Liver (tissue), 9 donors: ENCODE measurements around the gene JAK2. TPM values are rescaled to one million over a fixed set of nuclear protein-coding genes. Genes with fewer than 3 reads are reported as not detected.

Experiments used
- DNase-seq: peaks from one replicate; pipeline ENCODE4 v3.0.0-alpha.2; 2017; ENCODE audit warnings: low spot score
- H3K27ac ChIP-seq, 2 donors: one replicate each; pipeline ENCODE4 v1.7.0; 2013; ENCODE audit warnings: inconsistent platforms in 2 of 2, low read length in 2 of 2, control low read depth in 1 of 2, low read depth in 1 of 2, mild to moderate bottlenecking in 1 of 2
- H3K27me3 ChIP-seq, 4 donors: one replicate each; pipeline versions ENCODE4 v1.6.1 to v1.7.0; 2013; ENCODE audit warnings: low read length in 3 of 4, inconsistent platforms in 1 of 4, mild to moderate bottlenecking in 1 of 4, moderate library complexity in 1 of 4; ENCODE audit not compliant: control insufficient read depth in 4 of 4, insufficient read depth in 4 of 4
- H3K36me3 ChIP-seq, 4 donors: one replicate each; pipeline versions ENCODE4 v1.6.1 to v1.7.0; 2013; ENCODE audit warnings: low read length in 3 of 4, mild to moderate bottlenecking in 3 of 4, low read depth in 1 of 4, moderate library complexity in 1 of 4; ENCODE audit not compliant: control insufficient read depth in 4 of 4, insufficient read depth in 3 of 4
- H3K4me1 ChIP-seq, 4 donors: one replicate each; pipeline versions ENCODE4 v1.6.1 to v1.7.0; 2013; ENCODE audit warnings: low read length in 3 of 4, mild to moderate bottlenecking in 3 of 4, moderate library complexity in 1 of 4; ENCODE audit not compliant: control insufficient read depth in 4 of 4, insufficient read depth in 4 of 4
- H3K4me3 ChIP-seq, 3 donors: one replicate each; pipeline versions ENCODE4 v1.6.1 to v1.7.0; 2013; ENCODE audit warnings: low read length in 3 of 3, control low read depth in 1 of 3, low read depth in 1 of 3, mild to moderate bottlenecking in 1 of 3
- H3K9ac ChIP-seq, 2 donors: one replicate each; pipeline ENCODE4 v1.7.0; 2013; ENCODE audit warnings: low read length in 2 of 2, mild to moderate bottlenecking in 2 of 2, moderate library complexity in 2 of 2, control low read depth in 1 of 2, low read depth in 1 of 2
- H3K9me3 ChIP-seq, 4 donors: one replicate each; pipeline versions ENCODE4 v1.6.1 to v1.7.0; 2013; ENCODE audit warnings: low read length in 3 of 4; ENCODE audit not compliant: control insufficient read depth in 4 of 4
- CTCF ChIP-seq: fragments of 150-350 bp; IDR thresholded peaks from 2 replicates; pipeline ENCODE4 v1.5.1; 2017; ENCODE audit warnings: improper control_type of control experiment, low read depth, low read length; ENCODE audit not compliant: missing input control
- FOXA2 ChIP-seq: IDR thresholded peaks from 2 replicates; pipeline ENCODE4 v1.6.1; 2016; ENCODE audit warnings: antibody characterized with exemption
- GABPA ChIP-seq, 2 donors: IDR thresholded peaks in 1 of 2; conservative IDR thresholded peaks in 1 of 2; 2 replicates each; pipeline ENCODE4 v1.6.1; 2016; ENCODE audit warnings: antibody characterized with exemption in 2 of 2, mild to moderate bottlenecking in 1 of 2, moderate library complexity in 1 of 2
- HNF4A ChIP-seq, 2 donors: conservative IDR thresholded peaks; 2 replicates each; pipeline ENCODE4 v1.6.1; 2016; ENCODE audit warnings: antibody characterized with exemption in 2 of 2, mild to moderate bottlenecking in 2 of 2
- JUND ChIP-seq, 2 donors: IDR thresholded peaks; 2 replicates each; pipeline ENCODE4 v1.6.1; 2016; ENCODE audit warnings: antibody characterized with exemption in 2 of 2
- MAX ChIP-seq: IDR thresholded peaks from 2 replicates; pipeline ENCODE4 v1.6.1; 2016; ENCODE audit warnings: antibody characterized with exemption
- RAD21 ChIP-seq, 2 donors: IDR thresholded peaks; 2 replicates each; pipeline ENCODE4 v1.6.1; 2016; ENCODE audit warnings: antibody characterized with exemption in 2 of 2, mild to moderate bottlenecking in 2 of 2
- SP1 ChIP-seq: IDR thresholded peaks from 2 replicates; pipeline ENCODE4 v1.6.1; 2018; ENCODE audit warnings: antibody characterized with exemption, mild to moderate bottlenecking
- YY1 ChIP-seq: IDR thresholded peaks from 2 replicates; pipeline ENCODE4 v1.6.1; 2016; ENCODE audit warnings: antibody characterized with exemption, mild to moderate bottlenecking
- WGBS: extraction: QIAGEN DNeasy Blood & Tissue Kit; methylation state at CpG from one replicate; pipeline ENCODE4 v1.1.7; 2013; 5-methylcytosine and 5-hydroxymethylcytosine counted together
- polyA plus RNA-seq, 2 donors: library from polyadenylated mRNA; stranded (reverse) in 1 of 2; unstranded in 1 of 2; fragments of 200-250 nt in 1 of 2; fragments of >200 nt in 1 of 2; fragmentation: Nextera tagmentation in 1 of 2; extraction: Ambion mirVana in 1 of 2; gene quantifications; one replicate each; pipeline versions ENCODE4 v1.2.1 to v1.2.3, GENCODE V29; 2013 to 2015
- total RNA-seq, 2 donors: library from RNA; depleted of rRNA; stranded (reverse); fragments of >200 nt; gene quantifications; one replicate each; pipeline ENCODE4 v1.2.3, GENCODE V29; 2014
- TF ChIP-seq, protein P1 (sequence below): IDR thresholded peaks from 2 replicates; pipeline ENCODE4 v1.6.1; 2016; ENCODE audit warnings: antibody characterized with exemption
- donor health status: healthy.
- donor health status: healthy.
- donor health status: healthy.
- donor health status: healthy.
- donor health status: healthy.

Gene JAK2
- total and polyA plus RNA-seq, 4 donors, result 1.5 to 21.5 (median 5.1) TPM

- TF ChIP-seq CTCF, result no peak
- no peak for TF ChIP-seq JUND (IDR thresholded peaks at IDR 0.05)
- TF ChIP-seq HNF4A (conservative IDR thresholded peaks at IDR 0.05), result no peak
These were observed 159.1 kb downstream of the JAK2 start (continued) for GRCh38 chr9:5144217-5144616.

DNA sequence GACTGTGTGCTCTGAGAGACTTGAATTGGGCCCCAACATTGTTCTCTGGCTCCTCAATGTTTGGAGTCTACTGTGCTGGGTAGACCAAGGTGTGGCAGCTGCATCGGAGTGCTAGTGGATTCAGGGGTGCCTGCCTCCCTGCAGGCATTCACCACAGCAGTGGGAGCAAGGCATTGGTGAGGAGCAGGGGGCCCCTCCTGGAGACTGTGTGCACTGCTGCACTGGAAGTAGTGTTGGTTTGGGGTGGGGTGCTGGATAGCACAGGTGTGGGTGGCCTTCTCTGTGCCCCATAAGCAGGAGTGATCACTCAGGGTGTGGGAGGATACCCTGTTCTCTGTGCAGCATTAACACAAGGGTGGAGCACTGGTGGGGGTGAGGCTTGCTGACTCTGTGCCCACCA, 161.2 kb downstream of the JAK2 start:
- Histone ChIP-seq H3K27ac (no peak overlapping the region), H3K9ac (no peak overlapping the region), H3K4me1 (no peaks in the 10 kb centered on the region), H3K27me3 (no peaks in the 10 kb centered on the region), H3K36me3 (peaks cover 2 to 11% (median 2%) of the 10 kb centered on the region in 4 donors), H3K4me3 (peak overlapping the region in 1 of 3 donors; percentile 42), H3K9me3 (peaks cover 0 to 5% (median 4%) of the 10 kb centered on the region in 4 donors)
- DNase-seq, result no peak
- 95% methylated on average over 1 of the region's 1 CpG for WGBS
- TF ChIP-seq FOXA2, result no peak
- no peak for TF ChIP-seq MAX
- TF ChIP-seq, protein P1, sequence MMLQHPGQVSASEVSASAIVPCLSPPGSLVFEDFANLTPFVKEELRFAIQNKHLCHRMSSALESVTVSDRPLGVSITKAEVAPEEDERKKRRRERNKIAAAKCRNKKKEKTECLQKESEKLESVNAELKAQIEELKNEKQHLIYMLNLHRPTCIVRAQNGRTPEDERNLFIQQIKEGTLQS, result no peak
- TF ChIP-seq YY1, result no peak
- no peak for TF ChIP-seq GABPA (IDR thresholded peaks at IDR 0.05 in 1 of 2, conservative IDR thresholded peaks at IDR 0.05 in 1 of 2)
- TF ChIP-seq RAD21 (IDR thresholded peaks at IDR 0.05), result no peak
- no peak for TF ChIP-seq SP1
- TF ChIP-seq HNF4A (conservative IDR thresholded peaks at IDR 0.05), result no peak

Other genes with a start within 250 kb of the JAK2 start
- 100 to 1,000 TPM in 1 of 2 donors, 10 to 100 TPM in 1; 86.6 to 115 TPM for gene AK3, start 244.1 kb upstream of the JAK2 start, total RNA-seq
- gene AK3, start 244.1 kb upstream of the JAK2 start, polyA plus RNA-seq, result 100 to 1,000 TPM in 1 of 2 donors, 10 to 100 TPM in 1; 70.6 to 181 TPM
- 100 to 1,000 TPM in 1 of 2 donors, 10 to 100 TPM in 1; 52.2 to 121 TPM for gene RCL1, start 192.3 kb upstream of the JAK2 start, total RNA-seq
- 100 to 1,000 TPM in 1 of 2 donors, 10 to 100 TPM in 1; 53.6 to 120 TPM for gene RCL1, start 192.3 kb upstream of the JAK2 start, polyA plus RNA-seq
- gene INSL6, start 200.4 kb downstream of the JAK2 start, total RNA-seq, result not detected
- under 1 TPM in 1 of 2 donors, not detected in 1; 0.33 TPM for gene INSL6, start 200.4 kb downstream of the JAK2 start, polyA plus RNA-seq
- not detected for gene INSL4, start 246.1 kb downstream of the JAK2 start, total RNA-seq
- not detected for gene INSL4, start 246.1 kb downstream of the JAK2 start, polyA plus RNA-seq